ENCODE results near the gene DNAH8. TPM values are rescaled to one million over a fixed set of nuclear protein-coding genes. Genes with fewer than 3 reads are reported as not detected.

The DNAH8 gene
- total and polyA plus RNA-seq, 8 donors = under 0.01 to 0.18 TPM; not detected in 6

- Histone ChIP-seq H3K27ac (no peak overlapping the region), H3K4me3 (no peak overlapping the region), H3K9me3 (peaks cover 0 to 11% (median 10%) of the 10 kb centered on the region in 4 donors), H3K4me1 (no peaks in the 10 kb centered on the region), H3K36me3 (no peaks in the 10 kb centered on the region), H3K27me3 (peaks cover 0 to 16% (median 5%) of the 10 kb centered on the region in 3 donors)
- no peak for DNase-seq
- TF ChIP-seq, protein P1, sequence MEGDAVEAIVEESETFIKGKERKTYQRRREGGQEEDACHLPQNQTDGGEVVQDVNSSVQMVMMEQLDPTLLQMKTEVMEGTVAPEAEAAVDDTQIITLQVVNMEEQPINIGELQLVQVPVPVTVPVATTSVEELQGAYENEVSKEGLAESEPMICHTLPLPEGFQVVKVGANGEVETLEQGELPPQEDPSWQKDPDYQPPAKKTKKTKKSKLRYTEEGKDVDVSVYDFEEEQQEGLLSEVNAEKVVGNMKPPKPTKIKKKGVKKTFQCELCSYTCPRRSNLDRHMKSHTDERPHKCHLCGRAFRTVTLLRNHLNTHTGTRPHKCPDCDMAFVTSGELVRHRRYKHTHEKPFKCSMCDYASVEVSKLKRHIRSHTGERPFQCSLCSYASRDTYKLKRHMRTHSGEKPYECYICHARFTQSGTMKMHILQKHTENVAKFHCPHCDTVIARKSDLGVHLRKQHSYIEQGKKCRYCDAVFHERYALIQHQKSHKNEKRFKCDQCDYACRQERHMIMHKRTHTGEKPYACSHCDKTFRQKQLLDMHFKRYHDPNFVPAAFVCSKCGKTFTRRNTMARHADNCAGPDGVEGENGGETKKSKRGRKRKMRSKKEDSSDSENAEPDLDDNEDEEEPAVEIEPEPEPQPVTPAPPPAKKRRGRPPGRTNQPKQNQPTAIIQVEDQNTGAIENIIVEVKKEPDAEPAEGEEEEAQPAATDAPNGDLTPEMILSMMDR (IDR thresholded peaks at IDR 0.05) = no peak
- TF ChIP-seq EP300 (IDR thresholded peaks at IDR 0.05) = no peak
- TF ChIP-seq POLR2AphosphoS5 (IDR thresholded peaks at IDR 0.05) = no peak
- no peak for TF ChIP-seq POLR2A (IDR thresholded peaks at IDR 0.05)
- WGBS, 5 donors = 87 to 95% (median 91%) methylated on average over 2 of the region's 2 CpGs
- intact Hi-C loops (cut with DNase I; ENCODE audit: low total_unique reads) = no loop called here
Measured at GRCh38 chr6:38959138-38959537, 244.0 kb downstream of the DNAH8 start.

DNA sequence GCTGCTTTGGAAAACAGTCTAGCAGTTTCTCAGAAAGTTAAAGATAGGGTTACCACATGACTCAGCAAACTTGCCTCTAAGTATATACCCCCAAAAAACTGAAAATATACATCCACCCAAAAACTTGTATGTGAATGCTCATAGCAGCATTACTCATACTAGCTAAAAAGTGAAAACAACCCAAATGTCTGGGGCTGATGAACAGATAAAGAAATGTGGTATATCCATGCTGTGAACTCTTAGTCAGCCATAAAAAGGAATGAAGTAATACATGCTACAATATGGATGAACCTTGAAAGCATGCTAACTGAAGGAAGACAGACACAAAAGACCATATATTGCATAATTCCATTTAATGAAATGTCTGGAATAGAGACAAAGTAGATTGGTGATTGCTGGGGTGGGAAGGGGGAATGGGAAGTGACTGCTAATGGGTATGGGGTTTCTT is 253.6 kb downstream of the DNAH8 start:
- no peaks in the 10 kb centered on the region for H3K4me1 ChIP-seq
- no peak for DNase-seq
- H3K9me3 ChIP-seq = no peaks in the 10 kb centered on the region
- H3K27ac ChIP-seq = no peak overlapping the region
- no peak overlapping the region for H3K4me3 ChIP-seq
- intact Hi-C loops (cut with DNase I; ENCODE audit: low total_unique reads) = no loop called here
- no peaks in the 10 kb centered on the region for H3K36me3 ChIP-seq
- TF ChIP-seq POLR2AphosphoS5 (IDR thresholded peaks at IDR 0.05) = no peak
- TF ChIP-seq, protein P1 (IDR thresholded peaks at IDR 0.05) = no peak
- no peak for TF ChIP-seq POLR2A (IDR thresholded peaks at IDR 0.05)
- TF ChIP-seq EP300 (IDR thresholded peaks at IDR 0.05) = no peak
- peaks cover 0 to 7% (median 0%) of the 10 kb centered on the region in 3 donors for H3K27me3 ChIP-seq

DNA sequence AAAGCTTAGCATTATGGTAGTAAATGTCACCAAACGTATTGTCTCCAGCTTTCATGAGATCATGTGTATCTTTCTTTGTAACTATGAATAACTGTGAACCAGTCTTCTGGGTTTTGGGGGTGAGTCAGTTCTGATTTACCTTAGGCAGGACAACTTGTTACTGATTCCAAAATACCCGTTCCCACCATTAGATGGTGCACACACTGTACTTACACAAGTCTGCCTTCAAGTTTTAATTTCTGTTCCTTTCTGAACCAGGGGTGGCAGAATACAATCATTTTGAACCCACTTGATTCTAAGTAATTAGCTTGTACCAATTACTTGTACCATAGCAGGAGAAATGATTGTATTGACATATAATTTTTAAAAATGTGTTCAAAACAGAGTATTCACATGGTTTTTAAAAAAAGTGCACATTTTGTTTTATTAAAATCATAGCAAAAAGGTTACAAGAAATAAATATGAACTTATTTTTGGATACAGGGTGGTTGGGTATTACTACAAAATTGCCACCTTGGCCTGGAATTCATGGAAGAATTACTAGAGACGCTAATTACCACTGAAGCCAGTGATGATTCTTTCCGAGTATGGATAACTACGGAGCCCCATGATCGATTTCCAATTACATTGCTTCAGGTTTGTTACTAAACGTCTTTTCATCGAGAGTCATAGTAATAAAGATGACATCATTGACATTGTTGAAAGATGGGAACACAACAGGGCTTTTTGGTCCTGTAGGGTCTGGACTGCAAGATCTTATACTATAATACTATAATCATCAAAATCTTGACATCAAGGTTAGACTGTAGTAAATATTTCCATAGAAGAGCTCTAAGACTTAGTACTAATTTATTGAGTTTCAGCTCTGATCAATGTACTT is 258.3 kb downstream of the DNAH8 start:
- 61 to 65% (median 63%) methylated on average over 8 of the region's 8 CpGs for WGBS, 5 donors
- Histone ChIP-seq H3K4me1 (peaks cover 0 to 29% (median 15%) of the 10 kb centered on the region in 4 donors), H3K36me3 (no peaks in the 10 kb centered on the region), H3K4me3 (no peak overlapping the region), H3K27me3 (peaks cover 0 to 23% (median 0%) of the 10 kb centered on the region in 3 donors), H3K27ac (no peak overlapping the region), H3K9me3 (no peaks in the 10 kb centered on the region)
- DNase-seq = peak in 1 of 2 donors; percentile 88
- intact Hi-C loops (cut with DNase I; ENCODE audit: low total_unique reads) = loop anchor here (10.0 kb wide), 1 partner anchor 341 kb away; the partner anchor contains the start of gene KCNK17
- TF ChIP-seq, protein P1 (IDR thresholded peaks at IDR 0.05) = peak in 5 of 7 experiments; percentile 41 to 73 (median 49)
- TF ChIP-seq EP300 (IDR thresholded peaks at IDR 0.05) = no peak

GRCh38 chr6:38974389-38975151 is 259.5 kb downstream of the DNAH8 start:
- Histone ChIP-seq H3K4me3 (no peak overlapping the region), H3K4me1 (peaks cover 0 to 29% (median 15%) of the 10 kb centered on the region in 4 donors), H3K36me3 (no peaks in the 10 kb centered on the region), H3K27me3 (peaks cover 0 to 26% (median 0%) of the 10 kb centered on the region in 3 donors), H3K27ac (no peak overlapping the region), H3K9me3 (no peaks in the 10 kb centered on the region)
- no peak for DNase-seq
- TF ChIP-seq POLR2A (IDR thresholded peaks at IDR 0.05) = no peak
- TF ChIP-seq, protein P1 (IDR thresholded peaks at IDR 0.05) = no peak
- TF ChIP-seq EP300 (IDR thresholded peaks at IDR 0.05) = no peak
- TF ChIP-seq POLR2AphosphoS5 (IDR thresholded peaks at IDR 0.05) = no peak
- WGBS, 5 donors = 47 to 54% (median 53%) methylated on average over 7 of the region's 7 CpGs
- intact Hi-C loops (cut with DNase I; ENCODE audit: low total_unique reads) = loop anchor here (10.0 kb wide), 1 partner anchor 340 kb away; the partner anchor contains the start of gene KCNK17
